ENCODE results near the gene MRNIP. TPM values are rescaled to one million over a fixed set of nuclear protein-coding genes. Genes with fewer than 3 reads are reported as not detected.

Gene MRNIP
- total RNA-seq, 1 experiment from 2014 or later: 20.2 TPM

DNA sequence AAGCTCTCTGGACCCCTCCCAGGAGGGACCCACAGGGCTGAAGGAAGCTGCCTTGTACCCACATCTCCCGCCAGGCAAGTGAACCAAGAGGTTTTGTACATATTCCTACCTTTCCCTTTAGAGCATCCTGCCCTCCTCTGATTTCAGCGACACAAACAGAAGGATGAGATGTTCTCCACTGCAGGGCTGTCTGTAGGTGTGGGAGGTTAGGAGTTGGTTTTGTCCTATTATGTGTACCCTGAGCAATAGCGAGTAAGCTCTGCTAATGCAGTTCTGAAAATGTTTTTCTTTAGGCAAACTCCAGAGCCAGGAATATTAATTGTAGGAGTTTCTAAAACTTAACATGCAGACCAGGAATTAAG is 24.9 kb downstream of the MRNIP start:
- ChIA-PET CTCF (no interaction called here), POLR2A (ENCODE audit: unreplicated experiment) (no interaction called here)
- Histone ChIP-seq H3K27me3 (ENCODE audit: low read length) (no peaks in the 10 kb centered on the region), H3F3A (ENCODE audit: low read length, unreplicated experiment) (peaks cover 6% of the 10 kb centered on the region), H3K79me2 (ENCODE audit: low read length) (peaks cover 3% of the 10 kb centered on the region; the same call in 1 of the 2 replicates), H3K9me3 (ENCODE audit: low read length) (no peaks in the 10 kb centered on the region), H3K4me1 (ENCODE audit: insufficient read depth, low read length) (no peaks in the 10 kb centered on the region), H2AFZ (ENCODE audit: low read length) (no peak overlapping the region), H3K4me2 (ENCODE audit: low read length) (no peak overlapping the region), H4K20me1 (ENCODE audit: low read length) (peaks cover 2% of the 10 kb centered on the region; the same call in 1 of the 2 replicates), H3K4me3 (ENCODE audit: low read length) (no peak overlapping the region), H3K9ac (ENCODE audit: low read length) (no peak overlapping the region), H3K9me2 (replicated peaks; ENCODE audit: low read length) (no peaks in the 10 kb centered on the region), H3K27ac (ENCODE audit: low read length) (no peak overlapping the region), H3K36me3 (ENCODE audit: low read depth, low read length) (peaks cover 54% of the 10 kb centered on the region)
- DNase-seq (no peak), ATAC-seq (no peak)
- TF ChIP-seq, protein P1, sequence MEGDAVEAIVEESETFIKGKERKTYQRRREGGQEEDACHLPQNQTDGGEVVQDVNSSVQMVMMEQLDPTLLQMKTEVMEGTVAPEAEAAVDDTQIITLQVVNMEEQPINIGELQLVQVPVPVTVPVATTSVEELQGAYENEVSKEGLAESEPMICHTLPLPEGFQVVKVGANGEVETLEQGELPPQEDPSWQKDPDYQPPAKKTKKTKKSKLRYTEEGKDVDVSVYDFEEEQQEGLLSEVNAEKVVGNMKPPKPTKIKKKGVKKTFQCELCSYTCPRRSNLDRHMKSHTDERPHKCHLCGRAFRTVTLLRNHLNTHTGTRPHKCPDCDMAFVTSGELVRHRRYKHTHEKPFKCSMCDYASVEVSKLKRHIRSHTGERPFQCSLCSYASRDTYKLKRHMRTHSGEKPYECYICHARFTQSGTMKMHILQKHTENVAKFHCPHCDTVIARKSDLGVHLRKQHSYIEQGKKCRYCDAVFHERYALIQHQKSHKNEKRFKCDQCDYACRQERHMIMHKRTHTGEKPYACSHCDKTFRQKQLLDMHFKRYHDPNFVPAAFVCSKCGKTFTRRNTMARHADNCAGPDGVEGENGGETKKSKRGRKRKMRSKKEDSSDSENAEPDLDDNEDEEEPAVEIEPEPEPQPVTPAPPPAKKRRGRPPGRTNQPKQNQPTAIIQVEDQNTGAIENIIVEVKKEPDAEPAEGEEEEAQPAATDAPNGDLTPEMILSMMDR (conservative IDR thresholded peaks at IDR 0.05; ENCODE audit: low read depth, low read length): no peak
- TF ChIP-seq EZH2phosphoT487 (IDR thresholded peaks at IDR 0.05; ENCODE audit: borderline replicate concordance, low read length) (no peak), EZH2 (IDR thresholded peaks at IDR 0.05; ENCODE audit: low read length, unreplicated experiment) (no peak)
- intact Hi-C loops (cut with micrococcal nuclease): no loop called here
- BruUV-seq (replicated peaks): no TSS peak

DNA sequence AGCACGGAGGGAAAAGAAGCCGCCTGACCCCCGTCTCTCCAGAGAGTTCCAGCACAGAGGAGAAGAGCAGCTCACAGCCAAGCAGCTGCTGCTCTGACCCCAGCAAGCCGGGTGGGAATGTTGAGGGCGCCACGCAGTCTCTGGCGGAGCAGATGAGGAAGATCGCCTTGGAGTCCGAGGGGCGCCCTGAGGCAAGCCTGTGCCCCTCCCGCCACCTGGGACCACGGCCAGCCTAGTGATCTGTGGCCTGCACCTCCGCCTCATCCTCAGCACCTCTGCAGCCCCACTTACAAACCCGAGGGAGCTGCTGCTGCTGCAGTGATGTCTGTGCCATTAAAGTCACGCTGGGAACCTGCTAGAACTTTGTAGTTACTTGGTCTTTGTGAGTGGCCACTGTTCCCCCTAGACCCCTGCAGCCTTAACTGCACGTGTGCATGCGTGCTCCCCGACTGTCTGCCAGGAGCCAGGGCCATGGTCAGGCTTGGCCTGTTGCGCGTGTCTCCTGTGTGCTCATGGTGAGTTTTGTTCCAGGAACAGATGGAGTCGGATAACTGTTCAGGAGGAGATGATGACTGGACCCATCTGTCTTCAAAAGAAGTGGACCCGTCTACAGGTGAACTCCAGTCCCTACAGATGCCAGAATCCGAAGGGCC is 25.4 kb downstream of the MRNIP start:
- DNase-seq (no peak), ATAC-seq (no peak)
- CTCF ChIA-PET: no interaction called here
- Histone ChIP-seq H3K27ac (ENCODE audit: low read length) (no peak overlapping the region), H3K4me1 (ENCODE audit: insufficient read depth, low read length) (no peaks in the 10 kb centered on the region), H3K9me3 (ENCODE audit: low read length) (no peaks in the 10 kb centered on the region), H2AFZ (ENCODE audit: low read length) (no peak overlapping the region), H3F3A (ENCODE audit: low read length, unreplicated experiment) (peaks cover 6% of the 10 kb centered on the region), H3K9ac (ENCODE audit: low read length) (no peak overlapping the region), H3K27me3 (ENCODE audit: low read length) (no peaks in the 10 kb centered on the region), H3K4me2 (ENCODE audit: low read length) (no peak overlapping the region), H3K4me3 (ENCODE audit: low read length) (no peak overlapping the region), H3K9me2 (replicated peaks; ENCODE audit: low read length) (no peaks in the 10 kb centered on the region), H3K79me2 (ENCODE audit: low read length) (peaks cover 5% of the 10 kb centered on the region; the same call in 1 of the 2 replicates), H4K20me1 (ENCODE audit: low read length) (peaks cover 3% of the 10 kb centered on the region; the same call in 1 of the 2 replicates), H3K36me3 (ENCODE audit: low read depth, low read length) (peaks cover 56% of the 10 kb centered on the region)
- TF ChIP-seq EZH2 (IDR thresholded peaks at IDR 0.05; ENCODE audit: low read length, unreplicated experiment) (no peak), EZH2phosphoT487 (IDR thresholded peaks at IDR 0.05; ENCODE audit: borderline replicate concordance, low read length) (no peak)
- TF ChIP-seq, protein P1 (conservative IDR thresholded peaks at IDR 0.05; ENCODE audit: low read depth, low read length): no peak
- intact Hi-C loops (cut with micrococcal nuclease): no loop called here
- no TSS peak for BruUV-seq (replicated peaks)
- POLR2A ChIA-PET (ENCODE audit: unreplicated experiment): no interaction called here

DNA sequence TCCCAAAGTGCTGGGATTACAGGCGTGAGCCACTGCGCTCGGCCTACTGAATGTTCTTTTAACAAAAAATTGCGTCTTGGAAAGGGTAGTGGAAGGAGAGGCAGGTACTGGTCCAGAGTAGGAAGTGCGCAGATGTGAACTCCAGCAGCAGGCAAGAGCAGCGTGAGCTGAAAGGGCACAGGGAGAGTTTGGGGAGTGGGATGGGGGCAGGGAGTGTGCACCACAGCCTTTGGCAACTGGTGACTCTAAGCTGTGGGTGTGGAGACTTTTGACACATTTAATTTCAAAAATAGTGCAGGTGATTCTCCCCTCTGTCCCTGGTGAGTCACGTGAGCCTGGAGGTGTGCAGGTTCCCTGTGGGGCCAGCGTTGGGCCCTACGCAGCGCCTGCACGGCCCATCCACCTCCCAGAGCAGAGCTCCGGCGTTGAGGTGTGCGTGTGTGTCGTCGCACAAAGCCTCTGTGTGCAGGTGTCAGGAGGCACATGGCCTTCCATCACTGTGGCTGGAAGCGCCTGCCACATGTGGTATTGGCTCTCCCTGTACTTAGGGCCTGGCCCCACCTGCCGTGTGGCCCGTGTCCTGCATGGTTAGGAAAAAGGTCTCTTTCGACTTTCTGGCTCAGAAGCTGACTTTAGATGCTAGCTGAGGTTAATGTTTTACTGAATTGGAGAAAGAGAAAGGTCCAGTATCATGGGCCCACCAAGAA is 26.4 kb downstream of the MRNIP start:
- peaks cover 3% of the 10 kb centered on the region; the same call in 1 of the 2 replicates for H3K4me1 ChIP-seq (ENCODE audit: insufficient read depth, low read length)
- peaks cover 9% of the 10 kb centered on the region; the same call in 1 of the 2 replicates for H3K79me2 ChIP-seq (ENCODE audit: low read length)
- no peak overlapping the region for H3K4me3 ChIP-seq (ENCODE audit: low read length)
- ATAC-seq (no peak), DNase-seq (no peak)
- no peak for TF ChIP-seq EZH2phosphoT487 (IDR thresholded peaks at IDR 0.05; ENCODE audit: borderline replicate concordance, low read length)
- TF ChIP-seq, protein P1 (conservative IDR thresholded peaks at IDR 0.05; ENCODE audit: low read depth, low read length): no peak
- no peak for TF ChIP-seq EZH2 (IDR thresholded peaks at IDR 0.05; ENCODE audit: low read length, unreplicated experiment)
- no peak overlapping the region for H2AFZ ChIP-seq (ENCODE audit: low read length)
- intact Hi-C loops (cut with micrococcal nuclease): no loop called here
- H3K27ac ChIP-seq (ENCODE audit: low read length): no peak overlapping the region
- CTCF ChIA-PET: no interaction called here
- H3K9ac ChIP-seq (ENCODE audit: low read length): no peak overlapping the region
- H3K9me2 ChIP-seq (replicated peaks; ENCODE audit: low read length): no peaks in the 10 kb centered on the region
- peaks cover 3% of the 10 kb centered on the region; the same call in 1 of the 2 replicates for H4K20me1 ChIP-seq (ENCODE audit: low read length)
- POLR2A ChIA-PET (ENCODE audit: unreplicated experiment): no interaction called here
- H3K27me3 ChIP-seq (ENCODE audit: low read length): no peaks in the 10 kb centered on the region
- H3K36me3 ChIP-seq (ENCODE audit: low read depth, low read length): peaks cover 62% of the 10 kb centered on the region
- peaks cover 6% of the 10 kb centered on the region for H3F3A ChIP-seq (ENCODE audit: low read length, unreplicated experiment)
- no peaks in the 10 kb centered on the region for H3K9me3 ChIP-seq (ENCODE audit: low read length)
- no TSS peak for BruUV-seq (replicated peaks)
- H3K4me2 ChIP-seq (ENCODE audit: low read length): no peak overlapping the region
